GM12878 (cell line): ENCODE results near the gene CCDC141. TPM values are rescaled to one million over a fixed set of nuclear protein-coding genes. Genes with fewer than 3 reads are reported as not detected.

ENCODE experiments used
- ATAC-seq: fragments of 200-7000 bp; cut with Tn5 transposase; 3 replicates; pipeline ENCODE4 v1.9.1; 2020; ENCODE audit warnings: mild to moderate bottlenecking, moderate library complexity
- Bru-seq: library from RNA; stranded (reverse); fragments of 400-500 nt; gene quantifications from one replicate; lab custom pipeline; 2021; lab: Mats Ljungman, UMichigan
- BruChase-seq, 2 experiments: library from RNA; stranded (reverse); fragments of 400-500 nt; gene quantifications; one replicate each; lab custom pipeline; 2021; lab: Mats Ljungman, UMichigan
- BruUV-seq: library from RNA; stranded (reverse); fragments of 400-500 nt; replicated peaks from 2 replicates; lab custom pipeline; 2021; lab: Mats Ljungman, UMichigan
- CTCF ChIA-PET: fragments of 300-600 bp; sonication (Branson Sonifier 250); formaldehyde crosslinking; extraction: SDS; loops from one replicate; lab custom pipeline; 2021; ENCODE audit warnings: inconsistent platforms; lab: Yijun Ruan, JAX
- POLR2A ChIA-PET: fragments of 350-600 bp; formaldehyde crosslinking; extraction: SDS; loops from one replicate; lab custom pipeline; 2021; ENCODE audit warnings: inconsistent platforms; lab: Charles Lee
- RAD21 ChIA-PET: fragments of 300-600 bp; sonication (Branson Sonifier 250); formaldehyde crosslinking; loops from one replicate; lab custom pipeline; 2023; ENCODE audit warnings: antibody characterized with exemption; ENCODE audit not compliant: unreplicated experiment; lab: Charles Lee
- SMC1A ChIA-PET: fragments of 300-600 bp; sonication (Branson Sonifier 250); formaldehyde crosslinking; loops from one replicate; lab custom pipeline; 2023; ENCODE audit not compliant: unreplicated experiment, uncharacterized antibody; lab: Charles Lee
- DNase-seq: peaks from one replicate; pipeline ENCODE4 v3.0.0-alpha.2; 2011; ENCODE audit warnings: low read depth, low spot score
- FAIRE-seq: peaks from 3 replicates; lab custom pipeline; 2011; peaks lifted over from hg19 to GRCh38; lab: Jason Lieb, UNC
- H2AFZ ChIP-seq: 2 replicates; pipeline ENCODE4 v1.6.0; 2011; ENCODE audit warnings: low read depth, low read length, control low read depth; ENCODE audit not compliant: control insufficient read depth
- H3K27ac ChIP-seq: 2 replicates; pipeline ENCODE4 v1.5.1; 2011; ENCODE audit warnings: control low read depth; ENCODE audit not compliant: control insufficient read depth, insufficient read depth
- H3K27me3 ChIP-seq, 2 experiments: replicated peaks in 1 of 2; 2 replicates each; pipeline versions ENCODE4 v1.6.0 to v1.6.1; 2011; ENCODE audit warnings: low read length in 1 of 2; ENCODE audit not compliant: control insufficient read depth in 2 of 2, insufficient read depth in 2 of 2
- H3K36me3 ChIP-seq, 2 experiments: 2 replicates each; pipeline ENCODE4 v1.5.1; 2011; ENCODE audit warnings: low read length in 1 of 2; ENCODE audit not compliant: control insufficient read depth in 2 of 2, insufficient read depth in 2 of 2
- H3K4me1 ChIP-seq: 2 replicates; pipeline ENCODE4 v1.6.1; 2011; ENCODE audit warnings: mild to moderate bottlenecking, low read length, moderate library complexity, mixed read lengths; ENCODE audit not compliant: control insufficient read depth, insufficient read depth
- H3K4me2 ChIP-seq: 2 replicates; pipeline ENCODE4 v1.6.0; 2011; ENCODE audit warnings: control low read depth; ENCODE audit not compliant: control insufficient read depth, insufficient read depth
- H3K4me3 ChIP-seq: fragments of 200-600 bp; sonication (generic); 2 replicates; pipeline ENCODE4 v1.5.1; 2016
- H3K79me2 ChIP-seq: 2 replicates; pipeline ENCODE4 v1.6.0; 2011; ENCODE audit warnings: low read length; ENCODE audit not compliant: control insufficient read depth, insufficient read depth
- H3K9ac ChIP-seq: 2 replicates; pipeline ENCODE4 v1.8.0; 2011; ENCODE audit warnings: low read length, control low read depth, mixed read lengths; ENCODE audit not compliant: control insufficient read depth, insufficient read depth
- H3K9me3 ChIP-seq: replicated peaks from 3 replicates; pipeline ENCODE4 v1.5.1; 2011; ENCODE audit warnings: mild to moderate bottlenecking, low read length; ENCODE audit not compliant: control insufficient read depth, insufficient read depth
- H4K20me1 ChIP-seq: 2 replicates; pipeline ENCODE4 v1.6.0; 2011; ENCODE audit not compliant: control insufficient read depth, insufficient read depth
- CBX3 ChIP-seq: fragments of 200-600 bp; sonication (generic); IDR thresholded peaks from 2 replicates; pipeline ENCODE4 v1.6.1; 2016; ENCODE audit warnings: low read depth, borderline replicate concordance
- CEBPZ ChIP-seq: fragments of 150-350 bp; IDR thresholded peaks from 2 replicates; pipeline ENCODE4 v1.6.1; 2016; ENCODE audit warnings: low read depth, low read length
- FOS ChIP-seq: IDR thresholded peaks from 3 replicates; pipeline ENCODE4 v1.6.1; 2011; ENCODE audit warnings: borderline replicate concordance; ENCODE audit not compliant: insufficient read length; ENCODE audit errors: extremely low read depth
- KLF5 ChIP-seq: fragments of 450-650 bp; IDR thresholded peaks from 2 replicates; pipeline ENCODE4 v1.6.1; 2014; ENCODE audit warnings: mild to moderate bottlenecking; ENCODE audit not compliant: partially characterized antibody
- NFIC ChIP-seq: IDR thresholded peaks from 2 replicates; pipeline ENCODE4 v1.6.1; 2012; ENCODE audit warnings: low read depth, mild to moderate bottlenecking, inconsistent platforms, low read length, moderate library complexity
- SUPT20H ChIP-seq: IDR thresholded peaks from 2 replicates; pipeline ENCODE4 v1.6.1; 2011; ENCODE audit warnings: low read depth, mild to moderate bottlenecking, low read length, moderate library complexity, borderline replicate concordance; ENCODE audit not compliant: control insufficient read depth
- WGBS: methylation state at CpG from one replicate; pipeline ENCODE4 v1.1.6; 2016; ENCODE audit warnings: low lambda C conversion rate; ENCODE audit not compliant: insufficient replicate concordance, insufficient coverage; ENCODE audit errors: missing lambda C conversion rate; 5-methylcytosine and 5-hydroxymethylcytosine counted together
- in situ Hi-C: fragments of 300-500 bp; cut with MboI; formaldehyde crosslinking; loops from 9 replicates; pipeline ENCODE4 v1.14.3; 2018; ENCODE audit warnings: mixed read lengths
- intact Hi-C: fragments of 100-400 bp; cut with micrococcal nuclease; formaldehyde crosslinking; loops from one replicate; pipeline ENCODE4 v1.14.2; 2022; ENCODE audit not compliant: unreplicated experiment
- long read RNA-seq, 2 experiments: library from polyadenylated mRNA; unstranded; transcript quantifications; one replicate each; pipeline ENCODE4 v2.0.0, GENCODE V29; 2019 to 2020
- polyA minus RNA-seq, 3 experiments: library from RNA; depleted of rRNA, polyadenylated mRNA; stranded (reverse); fragments of >200 nt; gene quantifications; 2 replicates each; pipeline ENCODE4 v1.2.3, GENCODE V29; 2011
- polyA plus RNA-seq, 11 experiments: library from polyadenylated mRNA; depleted of rRNA in 4 of 11; unstranded in 6 of 11; stranded (reverse) in 5 of 11; fragments of >200 nt; fragmentation: Nextera tagmentation in 4 of 11; fragmentation: Illumina TruSeq in 1 of 11; extraction: Ambion mirVana in 4 of 11; extraction: Trizol in 1 of 11; gene quantifications; 1 replicate in 1 of 11; 2 replicates in 10 of 11; pipeline versions ENCODE4 v1.2.1 to v1.2.3, GENCODE V29; 2011 to 2016; ENCODE audit warnings: inconsistent platforms in 2 of 11, missing spikeins in 2 of 11, low read depth in 1 of 11
- total RNA-seq, 4 experiments: library from RNA; depleted of rRNA in 3 of 4; stranded (reverse); fragments of >200 nt in 3 of 4; fragmentation: Illumina TruSeq in 1 of 4; extraction: Trizol in 1 of 4; gene quantifications; 2 replicates each; pipeline versions ENCODE4 v1.2.1 to v1.2.3, GENCODE V29; 2013 to 2021
- TF ChIP-seq, protein P1 (sequence below): IDR thresholded peaks from 2 replicates; pipeline ENCODE4 v1.6.1; 2012; ENCODE audit warnings: low read depth, low read length, improper control_type of control experiment

The CCDC141 gene, protein sequence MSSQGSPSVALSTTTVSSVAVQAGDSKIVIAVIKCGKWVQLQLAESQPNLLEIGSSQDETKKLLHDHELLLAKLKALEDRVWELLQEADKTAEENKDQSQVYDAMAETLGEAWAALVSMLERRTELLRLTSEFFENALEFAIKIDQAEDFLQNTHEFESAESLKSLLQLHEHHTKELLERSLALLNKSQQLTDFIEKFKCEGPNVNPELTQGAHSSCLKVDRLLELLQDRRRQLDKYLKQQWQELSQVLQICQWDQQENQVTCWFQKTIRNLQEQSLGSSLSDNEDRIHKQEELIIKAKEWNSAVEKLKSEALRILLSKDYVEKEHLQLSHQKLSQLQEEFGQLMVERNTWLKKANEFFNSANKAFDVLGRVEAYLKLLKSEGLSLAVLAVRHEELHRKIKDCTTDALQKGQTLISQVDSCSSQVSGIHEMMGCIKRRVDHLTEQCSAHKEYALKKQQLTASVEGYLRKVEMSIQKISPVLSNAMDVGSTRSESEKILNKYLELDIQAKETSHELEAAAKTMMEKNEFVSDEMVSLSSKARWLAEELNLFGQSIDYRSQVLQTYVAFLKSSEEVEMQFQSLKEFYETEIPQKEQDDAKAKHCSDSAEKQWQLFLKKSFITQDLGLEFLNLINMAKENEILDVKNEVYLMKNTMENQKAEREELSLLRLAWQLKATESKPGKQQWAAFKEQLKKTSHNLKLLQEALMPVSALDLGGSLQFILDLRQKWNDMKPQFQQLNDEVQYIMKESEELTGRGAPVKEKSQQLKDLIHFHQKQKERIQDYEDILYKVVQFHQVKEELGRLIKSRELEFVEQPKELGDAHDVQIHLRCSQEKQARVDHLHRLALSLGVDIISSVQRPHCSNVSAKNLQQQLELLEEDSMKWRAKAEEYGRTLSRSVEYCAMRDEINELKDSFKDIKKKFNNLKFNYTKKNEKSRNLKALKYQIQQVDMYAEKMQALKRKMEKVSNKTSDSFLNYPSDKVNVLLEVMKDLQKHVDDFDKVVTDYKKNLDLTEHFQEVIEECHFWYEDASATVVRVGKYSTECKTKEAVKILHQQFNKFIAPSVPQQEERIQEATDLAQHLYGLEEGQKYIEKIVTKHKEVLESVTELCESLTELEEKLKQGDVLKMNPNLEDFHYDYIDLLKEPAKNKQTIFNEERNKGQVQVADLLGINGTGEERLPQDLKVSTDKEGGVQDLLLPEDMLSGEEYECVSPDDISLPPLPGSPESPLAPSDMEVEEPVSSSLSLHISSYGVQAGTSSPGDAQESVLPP (N-terminal part only)
- total RNA-seq (2013; cell fraction: nucleolus; rRNA removed) = 97.0 and 101 TPM in 2 replicates
- 6.2 and 6.9 TPM in 2 replicates for total RNA-seq (2014; rRNA removed)
- 10.2 and 10.4 TPM in 2 replicates for total RNA-seq (2014; rRNA removed; fragmentation: Illumina TruSeq; extraction: Trizol)
- 9.6 and 12.5 TPM in 2 replicates for total RNA-seq (2021)
- polyA plus RNA-seq (2011; ENCODE audit: low read depth) = 0.55 TPM
- 3.5 and 4.8 TPM in 2 replicates for polyA plus RNA-seq (2011; rRNA removed)
- polyA plus RNA-seq (2011; cell fraction: cytosol; rRNA removed) = 1.5 and 1.8 TPM in 2 replicates
- polyA plus RNA-seq (2011; cell fraction: nucleus; rRNA removed) = 8.9 and 9.0 TPM in 2 replicates
- polyA plus RNA-seq (2012) = 0.67 and 1.0 TPM in 2 replicates
- polyA plus RNA-seq (2014; fragmentation: Illumina TruSeq; extraction: Trizol) = 2.1 and 2.8 TPM in 2 replicates
- polyA plus RNA-seq (2014; fragmentation: Nextera tagmentation; extraction: Ambion mirVana) = 1 to 10 TPM in 1 of 2 experiments, under 1 TPM in 1; 0.84 to 2.1 TPM
- 1.9 and 2.0 TPM in 2 replicates for polyA plus RNA-seq (2014; rRNA removed)
- 1 to 10 TPM; 3.7 to 3.9 TPM for polyA plus RNA-seq (2016; fragmentation: Nextera tagmentation; extraction: Ambion mirVana)
- 28.6 and 29.6 TPM in 2 replicates for polyA minus RNA-seq (2011; rRNA and poly(A)+ RNA removed)
- 4.8 and 5.7 TPM in 2 replicates for polyA minus RNA-seq (2011; cell fraction: cytosol; rRNA and poly(A)+ RNA removed)
- polyA minus RNA-seq (2011; cell fraction: nucleus; rRNA and poly(A)+ RNA removed) = 62.5 and 78.6 TPM in 2 replicates
- percentile 61 among the genes with signal in this experiment for Bru-seq, nascent RNA
- percentile 55 among the genes with signal in this experiment for BruChase-seq, experiment 1, labeled RNA remaining after a 6-hour chase
- BruChase-seq, experiment 2, labeled RNA remaining after a 2-hour chase = percentile 53 among the genes with signal in this experiment
- long read RNA-seq, experiment 1, partial matches to known transcripts = 1 of 3 reads
- long read RNA-seq, experiment 1, other reads (novel, unspliced or antisense) = 2 of 3 reads
- long read RNA-seq, experiment 2, full-length matches to known transcripts = 4 of 90 reads
- long read RNA-seq, experiment 2, partial matches to known transcripts = 65 of 90 reads
- long read RNA-seq, experiment 2, other reads (novel, unspliced or antisense) = 21 of 90 reads

DNA sequence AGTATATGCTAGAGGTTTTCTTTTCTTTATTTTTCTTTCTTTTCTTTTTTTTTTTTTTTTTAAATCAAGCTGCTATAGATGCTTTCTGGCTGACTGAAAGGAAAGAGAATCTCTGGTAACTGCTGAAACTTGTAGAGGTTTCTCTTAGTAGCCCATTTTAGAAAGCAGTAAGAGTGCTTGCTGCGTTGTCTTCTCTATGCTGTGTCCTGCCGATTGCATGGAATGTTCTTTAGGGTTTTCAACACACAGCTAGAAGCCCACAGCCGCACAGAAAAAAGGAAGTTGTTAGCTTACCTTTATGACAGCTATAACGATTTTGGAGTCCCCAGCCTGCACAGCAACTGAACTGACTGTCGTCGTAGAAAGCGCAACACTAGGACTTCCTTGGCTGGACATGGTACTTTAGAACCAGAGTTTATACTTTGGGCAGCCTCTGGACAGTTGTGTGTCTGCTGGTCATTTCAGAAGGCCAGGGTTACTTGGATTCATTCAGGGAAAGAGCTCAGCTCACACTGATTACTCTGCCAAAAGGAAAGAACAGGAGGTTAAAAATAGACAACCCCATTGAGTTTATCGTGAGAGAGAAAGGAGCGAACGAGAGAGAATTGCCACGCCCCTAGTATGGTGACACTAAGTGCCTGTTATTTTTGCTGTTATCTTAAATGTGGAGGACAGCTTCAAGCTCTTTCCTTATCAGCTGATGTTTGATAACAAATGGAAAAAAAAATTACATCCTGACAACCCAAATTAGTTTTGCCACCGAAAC is at the start of gene CCDC141:
CCDC141 (minus strand) TSS at position 592 of the 766 bp plus-strand sequence; CDS start at position 396, 196 bp downstream.
- peak within 1 kb of the TSS; percentile 93 for H2AFZ ChIP-seq
- POLR2A ChIA-PET = interaction anchor here (0.6 to 4.1 kb wide), 14 partner anchors 8 to 1415 kb away, joined by 3 to 44 read pairs (median 6); no protein-coding TSS in a partner anchor
- H3K4me2 ChIP-seq = peak within 1 kb of the TSS; percentile 81
- in situ Hi-C loops (no loop called here), intact Hi-C loops (loop anchor here (5.0 kb wide), 1 partner anchor 48 kb away; no protein-coding TSS in a partner anchor)
- no peaks in the 10 kb centered on the region; a peak in 1 of 4 replicates for H3K36me3 ChIP-seq
- H3K4me1 ChIP-seq = peaks cover 31% of the 10 kb centered on the region
- H3K27me3 ChIP-seq = no peaks in the 10 kb centered on the region
- no peaks in the 10 kb centered on the region for H3K79me2 ChIP-seq
- SMC1A ChIA-PET = interaction anchor here (0.7 to 6.4 kb wide), 25 partner anchors 9 to 480 kb away, joined by 3 to 89 read pairs (median 5); no protein-coding TSS in a partner anchor
- TSS peak; percentile 80 for BruUV-seq
- no peaks in the 10 kb centered on the region for H4K20me1 ChIP-seq
- no peak for FAIRE-seq
- CTCF ChIA-PET = interaction anchor here (0.7 to 4.6 kb wide), 12 partner anchors 9 to 80 kb away, joined by 3 to 41 read pairs (median 6); no protein-coding TSS in a partner anchor
- peak; percentile 37 for DNase-seq
- RAD21 ChIA-PET = interaction anchor here (1.1 to 4.2 kb wide), 13 partner anchors 8 to 156 kb away, joined by 3 to 51 read pairs (median 7); no protein-coding TSS in a partner anchor
- peak; percentile 77 for ATAC-seq
- peak within 1 kb of the TSS; percentile 69 for H3K27ac ChIP-seq
- peak within 1 kb of the TSS; percentile 76 for H3K9ac ChIP-seq
- 21% methylated on average over 12 of the region's 12 CpGs for WGBS
- peak within 1 kb of the TSS; percentile 68 for H3K4me3 ChIP-seq
- H3K9me3 ChIP-seq = peaks cover 6% of the 10 kb centered on the region; the same call in 2 of the 3 replicates
- TF ChIP-seq SUPT20H (no peak), FOS (no peak), KLF5 (no peak), CBX3 (no peak), NFIC (peak; percentile 51), CEBPZ (no peak)
- TF ChIP-seq, protein P1, sequence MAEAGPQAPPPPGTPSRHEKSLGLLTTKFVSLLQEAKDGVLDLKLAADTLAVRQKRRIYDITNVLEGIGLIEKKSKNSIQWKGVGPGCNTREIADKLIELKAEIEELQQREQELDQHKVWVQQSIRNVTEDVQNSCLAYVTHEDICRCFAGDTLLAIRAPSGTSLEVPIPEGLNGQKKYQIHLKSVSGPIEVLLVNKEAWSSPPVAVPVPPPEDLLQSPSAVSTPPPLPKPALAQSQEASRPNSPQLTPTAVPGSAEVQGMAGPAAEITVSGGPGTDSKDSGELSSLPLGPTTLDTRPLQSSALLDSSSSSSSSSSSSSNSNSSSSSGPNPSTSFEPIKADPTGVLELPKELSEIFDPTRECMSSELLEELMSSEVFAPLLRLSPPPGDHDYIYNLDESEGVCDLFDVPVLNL = no peak
